ENCODE results near the gene PARVA. TPM values are rescaled to one million over a fixed set of nuclear protein-coding genes. Genes with fewer than 3 reads are reported as not detected.

Gene PARVA
- total RNA-seq, 1 experiment from 2014 or later, result 13.2 TPM

DNA sequence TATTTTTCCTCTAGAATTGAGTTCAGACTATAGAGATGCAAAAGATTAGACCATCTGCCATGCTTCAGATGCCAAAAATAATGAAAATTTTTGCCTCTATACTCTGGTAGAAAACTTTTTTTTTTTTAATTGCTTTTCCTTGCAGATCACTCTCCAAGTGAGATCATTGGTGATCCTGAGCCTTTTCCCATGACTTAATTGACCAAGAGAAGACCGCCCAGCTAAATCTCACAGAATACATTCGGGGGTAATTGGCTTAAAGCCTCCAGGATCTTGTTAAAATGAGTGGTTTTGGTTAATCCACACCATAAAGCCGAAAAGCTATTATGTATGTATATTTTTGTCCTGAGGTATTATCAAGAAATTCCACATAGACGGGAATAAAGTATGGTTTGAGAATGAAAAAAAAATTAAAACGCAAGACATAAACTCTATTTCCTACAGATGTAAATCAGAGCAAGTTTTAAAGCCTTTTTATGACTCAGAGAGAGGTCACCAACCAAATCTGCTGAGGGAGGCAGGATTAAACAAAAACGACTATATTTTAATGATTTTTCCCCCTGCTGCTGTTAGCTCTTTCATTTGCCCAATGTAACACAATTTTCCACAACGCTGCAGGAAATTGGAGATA lies 64.0 kb downstream of the PARVA start:
- in situ Hi-C loops (cut with HindIII; ENCODE audit: low pct_unique_long_range_greater_than_20kb, low sequenced_read_pairs), result no loop called here
- no peak for DNase-seq (ENCODE audit: low read depth, low spot score)

DNA sequence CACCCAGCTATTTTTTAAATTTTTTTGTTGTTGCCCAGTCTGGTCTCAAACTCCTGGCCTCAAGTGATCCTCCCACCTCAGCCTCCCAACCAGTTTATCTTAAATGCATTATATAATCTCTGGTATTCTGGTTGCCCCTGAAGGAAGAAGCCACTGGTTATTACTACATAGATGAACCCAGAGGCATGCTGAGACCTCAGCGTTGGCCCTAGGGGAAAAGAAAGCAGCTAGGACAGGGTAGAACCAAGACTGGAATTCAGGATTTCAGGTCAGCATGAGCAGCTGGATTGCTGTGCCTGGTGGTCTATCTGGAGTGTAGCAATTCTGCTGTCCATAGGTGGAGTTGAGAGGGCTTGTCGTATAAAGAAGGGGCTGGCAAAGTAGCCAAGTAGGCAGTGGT lies 67.2 kb downstream of the PARVA start:
- in situ Hi-C loops (cut with HindIII; ENCODE audit: low pct_unique_long_range_greater_than_20kb, low sequenced_read_pairs), result no loop called here
- DNase-seq (ENCODE audit: low read depth, low spot score), result no peak

DNA sequence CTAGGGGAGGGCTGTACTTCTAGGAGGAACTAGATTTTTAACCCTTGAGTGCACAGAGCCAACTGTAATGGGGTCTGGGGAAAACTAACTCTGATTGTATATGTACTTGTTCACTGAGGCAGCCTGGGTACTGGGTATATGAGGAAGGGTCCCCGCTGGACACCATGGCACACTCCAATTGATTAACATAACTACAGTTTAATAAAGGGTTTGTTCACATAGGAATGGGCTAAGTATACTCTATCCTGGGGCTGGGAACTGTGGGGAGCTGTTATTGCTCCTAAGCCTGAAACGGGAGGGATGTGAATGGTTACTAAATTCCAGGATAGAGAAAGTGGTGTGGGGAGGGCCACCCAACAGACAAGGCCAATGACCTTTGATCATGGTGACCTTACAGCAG lies 67.6 kb downstream of the PARVA start:
- no peak for DNase-seq (ENCODE audit: low read depth, low spot score)
- in situ Hi-C loops (cut with HindIII; ENCODE audit: low pct_unique_long_range_greater_than_20kb, low sequenced_read_pairs), result no loop called here

DNA sequence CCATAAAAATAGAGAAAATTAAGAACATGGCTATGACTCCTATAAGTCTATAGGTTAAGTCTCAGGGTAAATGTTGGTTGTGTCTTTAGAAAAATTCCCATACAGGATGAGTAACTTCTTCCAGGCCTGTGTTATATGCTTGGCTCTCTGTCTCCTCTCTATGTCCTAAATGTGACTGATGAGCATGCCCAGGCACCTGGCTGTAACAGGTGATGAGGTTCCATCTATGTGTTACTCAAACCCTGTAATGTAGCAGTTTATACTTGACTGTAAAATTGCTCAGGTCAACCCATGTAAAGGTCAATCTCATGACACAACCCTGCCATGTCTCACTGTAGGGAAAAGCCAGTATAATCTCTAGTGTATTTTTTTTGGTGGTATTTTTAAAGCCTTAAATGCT lies 69.5 kb downstream of the PARVA start:
- no peak for DNase-seq (ENCODE audit: low read depth, low spot score)
- in situ Hi-C loops (cut with HindIII; ENCODE audit: low pct_unique_long_range_greater_than_20kb, low sequenced_read_pairs), result no loop called here

DNA sequence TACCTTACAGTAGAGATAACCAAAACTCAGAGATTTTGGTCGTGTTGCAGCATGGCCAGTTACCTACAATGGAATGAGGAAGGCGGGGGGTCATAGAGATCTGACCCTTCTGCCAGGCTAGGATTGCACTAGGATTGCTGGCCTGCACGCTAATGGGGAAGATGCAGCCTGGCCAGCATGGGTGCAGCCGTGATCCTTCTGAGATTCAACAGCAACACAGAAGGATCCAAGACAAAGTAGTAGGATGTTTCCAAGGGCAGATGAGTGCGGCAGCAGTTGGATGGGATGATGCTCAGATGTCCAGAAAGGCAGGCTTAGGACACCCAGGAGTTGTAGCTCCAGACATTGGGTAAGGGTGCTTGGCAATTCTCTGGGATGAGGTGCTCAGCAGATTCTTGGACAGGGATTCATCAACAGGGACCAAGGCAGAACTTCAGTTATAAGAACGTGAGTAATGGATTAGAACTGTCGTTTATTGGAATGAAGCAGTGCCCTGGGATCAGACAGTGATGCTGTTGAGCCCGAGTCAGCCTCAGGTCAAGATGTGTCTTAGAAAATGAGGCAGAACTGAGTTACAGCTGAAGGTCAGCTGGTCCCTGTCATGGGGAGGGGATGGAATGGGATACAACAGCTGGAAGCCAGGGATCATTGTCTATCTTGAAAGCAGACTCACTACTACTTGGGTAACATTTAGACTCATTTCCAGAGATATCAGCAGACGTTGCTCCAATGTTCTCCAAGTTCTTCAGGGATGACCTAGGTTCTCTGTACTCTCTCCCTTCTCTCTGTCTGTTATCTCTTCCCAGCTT lies 71.0 kb downstream of the PARVA start:
- no peak for DNase-seq (ENCODE audit: low read depth, low spot score)
- in situ Hi-C loops (cut with HindIII; ENCODE audit: low pct_unique_long_range_greater_than_20kb, low sequenced_read_pairs), result no loop called here

GRCh38 chr11:12449961-12450715 lies 72.8 kb downstream of the PARVA start:
- in situ Hi-C loops (cut with HindIII; ENCODE audit: low pct_unique_long_range_greater_than_20kb, low sequenced_read_pairs), result no loop called here
- no peak for DNase-seq (ENCODE audit: low read depth, low spot score)

DNA sequence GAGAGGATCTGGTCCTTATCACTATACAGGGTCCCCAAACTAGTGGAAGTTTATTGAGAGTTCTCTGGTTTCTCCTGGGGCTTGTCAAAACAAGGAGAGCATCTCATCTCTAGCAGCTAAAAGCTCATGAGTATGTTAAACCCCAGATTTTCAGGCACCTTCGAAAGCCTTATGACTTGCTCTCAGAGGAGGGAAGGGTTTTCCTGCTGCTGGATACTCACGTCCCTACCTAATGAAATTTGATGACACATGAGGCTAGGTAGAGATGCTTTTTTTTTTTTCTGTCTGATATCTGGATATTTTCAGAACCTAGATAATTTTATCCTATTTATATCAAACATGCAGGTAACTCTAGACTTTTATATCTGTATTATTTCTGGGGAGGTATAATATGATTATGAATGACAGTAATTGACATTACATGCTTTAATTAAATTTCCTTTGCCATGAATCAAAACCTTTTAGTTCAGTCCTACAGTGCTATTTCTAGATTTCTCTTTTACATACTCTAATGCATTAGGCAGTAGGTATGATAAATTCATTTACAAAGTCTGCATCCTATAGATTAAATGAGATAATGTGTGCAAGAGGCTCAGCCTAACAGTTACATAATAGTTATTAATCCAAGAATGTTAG lies 73.9 kb downstream of the PARVA start:
- in situ Hi-C loops (cut with HindIII; ENCODE audit: low pct_unique_long_range_greater_than_20kb, low sequenced_read_pairs), result no loop called here
- no peak for DNase-seq (ENCODE audit: low read depth, low spot score)

DNA sequence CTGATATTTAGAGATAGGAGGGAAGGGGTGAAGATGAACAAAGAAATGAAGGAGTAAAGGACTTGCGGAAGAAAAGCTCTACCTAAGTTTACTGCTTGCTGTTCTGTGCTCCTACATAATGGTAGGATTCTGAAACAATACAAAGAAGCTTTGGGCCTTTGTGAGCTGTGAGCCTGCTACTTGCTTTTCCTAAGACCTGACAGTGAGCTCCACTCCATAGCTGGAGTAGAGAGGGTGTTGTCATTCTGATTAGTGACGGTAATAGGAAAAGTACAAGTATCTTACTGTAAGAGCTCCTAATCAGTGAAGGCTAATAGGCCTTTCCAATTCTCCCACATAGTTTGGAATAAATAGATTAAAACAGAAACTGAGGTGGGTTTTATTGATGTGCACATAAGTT lies 75.9 kb downstream of the PARVA start:
- in situ Hi-C loops (cut with HindIII; ENCODE audit: low pct_unique_long_range_greater_than_20kb, low sequenced_read_pairs), result no loop called here
- DNase-seq (ENCODE audit: low read depth, low spot score), result no peak

DNA sequence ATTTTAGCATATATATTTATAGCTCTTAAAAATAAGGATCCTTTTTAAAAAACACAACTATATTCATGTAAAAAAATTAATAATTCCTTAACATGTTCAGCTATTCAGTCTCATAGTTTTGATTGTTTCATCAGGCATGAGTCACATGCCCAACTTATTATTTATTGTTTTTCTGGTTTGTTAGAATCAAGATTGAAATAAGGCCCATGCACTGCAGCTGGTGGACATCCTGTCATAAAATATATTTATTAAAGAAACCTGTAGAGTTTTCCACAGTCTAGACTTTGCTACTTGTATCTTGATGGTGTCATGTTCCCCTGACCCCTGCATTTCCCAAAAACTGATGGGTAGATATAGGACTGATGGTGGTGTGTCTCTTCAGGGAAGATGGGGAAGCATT lies 77.4 kb downstream of the PARVA start:
- in situ Hi-C loops (cut with HindIII; ENCODE audit: low pct_unique_long_range_greater_than_20kb, low sequenced_read_pairs), result no loop called here
- DNase-seq (ENCODE audit: low read depth, low spot score), result no peak

GRCh38 chr11:12455938-12456337 lies 78.6 kb downstream of the PARVA start:
- in situ Hi-C loops (cut with HindIII; ENCODE audit: low pct_unique_long_range_greater_than_20kb, low sequenced_read_pairs), result no loop called here
- DNase-seq (ENCODE audit: low read depth, low spot score), result no peak

GRCh38 chr11:12456651-12457579 lies 79.5 kb downstream of the PARVA start:
- in situ Hi-C loops (cut with HindIII; ENCODE audit: low pct_unique_long_range_greater_than_20kb, low sequenced_read_pairs), result no loop called here
- no peak for DNase-seq (ENCODE audit: low read depth, low spot score)

DNA sequence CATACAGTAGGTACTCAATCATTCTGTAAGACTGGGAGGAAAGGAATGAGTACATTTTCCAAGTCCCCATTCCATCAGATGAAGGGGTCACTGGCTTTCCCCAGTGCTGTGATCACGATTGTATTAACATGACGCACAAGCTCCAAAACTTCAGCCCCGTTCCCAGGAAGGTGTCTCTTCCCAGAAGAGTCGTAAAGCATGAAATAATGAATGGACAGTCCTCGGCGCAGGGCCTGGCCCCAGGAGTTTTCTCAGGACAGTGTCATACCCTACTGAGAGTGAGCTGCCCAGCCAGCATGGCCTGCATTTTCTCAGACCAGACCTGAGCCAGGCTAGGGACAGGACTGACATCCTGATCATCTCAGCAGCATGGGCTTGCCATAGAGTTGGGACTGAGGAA lies 80.7 kb downstream of the PARVA start:
- no peak for DNase-seq (ENCODE audit: low read depth, low spot score)
- in situ Hi-C loops (cut with HindIII; ENCODE audit: low pct_unique_long_range_greater_than_20kb, low sequenced_read_pairs), result no loop called here

DNA sequence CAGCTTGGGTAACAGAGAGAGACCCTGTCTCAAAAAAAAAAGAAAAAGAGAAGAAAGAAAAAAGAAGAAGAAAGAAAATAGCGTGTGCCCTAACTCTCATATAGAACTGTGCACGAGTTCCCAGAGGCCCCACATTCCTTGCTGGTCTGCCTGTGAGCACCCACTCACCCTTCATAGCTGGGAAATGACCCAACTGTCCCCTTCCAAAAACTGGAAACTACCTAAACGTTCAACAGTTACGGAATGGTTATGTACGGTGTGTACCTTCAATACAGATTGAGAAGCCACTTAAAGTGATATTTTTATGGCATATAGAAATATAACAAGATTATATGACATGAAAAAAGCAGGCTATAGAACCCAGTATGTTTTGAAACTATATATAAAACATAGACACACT lies 82.0 kb downstream of the PARVA start:
- DNase-seq (ENCODE audit: low read depth, low spot score), result no peak
- in situ Hi-C loops (cut with HindIII; ENCODE audit: low pct_unique_long_range_greater_than_20kb, low sequenced_read_pairs), result no loop called here

DNA sequence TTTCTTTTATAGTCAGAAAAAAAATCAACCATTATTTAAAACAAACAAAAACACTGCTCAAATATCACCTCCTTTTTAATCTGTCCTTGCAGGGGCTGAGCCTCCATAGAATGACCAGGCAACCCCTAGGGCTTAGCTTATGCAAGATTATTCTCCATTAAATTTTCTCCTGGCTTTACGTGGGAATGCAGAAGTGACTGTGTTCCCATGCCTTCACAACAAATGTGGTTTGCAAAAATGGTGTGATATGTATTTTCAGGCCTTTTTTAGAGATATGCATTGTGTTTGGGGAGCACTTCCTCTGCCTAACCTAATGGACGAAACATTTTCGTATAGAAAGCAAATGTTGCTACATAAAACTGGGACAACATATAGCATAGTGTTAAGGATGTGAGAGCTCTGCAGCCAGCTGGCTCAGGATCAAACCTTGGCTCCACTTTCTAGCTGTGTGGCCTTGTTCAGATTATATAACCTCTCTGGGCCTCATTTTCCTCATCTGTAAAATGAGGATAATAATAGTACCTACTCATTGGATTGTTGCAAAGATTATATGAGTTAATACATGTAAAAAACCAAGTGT lies 82.6 kb downstream of the PARVA start:
- DNase-seq (ENCODE audit: low read depth, low spot score), result no peak
- in situ Hi-C loops (cut with HindIII; ENCODE audit: low pct_unique_long_range_greater_than_20kb, low sequenced_read_pairs), result no loop called here

DNA sequence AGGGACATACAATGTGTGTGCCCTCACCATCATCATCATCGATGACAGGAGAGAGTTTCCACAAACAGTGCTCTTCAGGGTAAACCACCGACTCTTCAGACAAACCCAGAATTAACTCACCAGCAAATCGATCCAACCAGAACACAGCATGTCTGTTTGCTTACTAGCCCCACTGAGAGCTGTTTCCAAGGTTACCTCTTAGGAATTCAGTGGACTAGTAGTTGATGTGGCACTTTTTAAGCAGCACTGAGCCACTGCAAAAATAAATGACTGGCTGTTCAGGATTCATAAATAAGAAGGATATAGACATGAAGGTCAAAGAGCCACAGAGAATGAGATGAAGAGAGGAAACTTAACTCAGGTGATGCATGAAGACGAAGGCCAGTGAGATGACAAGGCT lies 83.1 kb downstream of the PARVA start:
- in situ Hi-C loops (cut with HindIII; ENCODE audit: low pct_unique_long_range_greater_than_20kb, low sequenced_read_pairs), result no loop called here

GRCh38 chr11:12461516-12461915 lies 84.1 kb downstream of the PARVA start:
- DNase-seq (ENCODE audit: low read depth, low spot score), result peak; percentile 96
- in situ Hi-C loops (cut with HindIII; ENCODE audit: low pct_unique_long_range_greater_than_20kb, low sequenced_read_pairs), result no loop called here

More for the DNA sequence above, 83.1 kb downstream of the PARVA start:
- DNase-seq (ENCODE audit: low read depth, low spot score), result no peak

DNA sequence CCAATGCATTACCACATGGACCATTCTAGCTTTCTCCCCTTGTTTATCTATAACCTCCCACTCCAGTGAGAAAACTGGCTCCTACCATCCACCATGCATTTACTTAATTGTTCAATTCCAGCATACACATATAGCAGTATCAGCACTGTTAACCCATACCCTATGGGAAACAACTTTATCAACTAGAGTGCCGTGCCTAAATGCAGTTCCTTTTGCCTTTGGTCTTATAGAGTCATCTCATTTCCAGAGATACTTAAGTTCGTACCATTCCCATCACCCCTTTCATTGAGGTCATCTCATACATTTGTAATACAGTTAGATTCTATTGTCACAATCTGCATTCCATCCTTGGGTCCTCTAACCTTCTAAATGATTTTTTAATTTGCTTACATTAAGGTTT lies 86.9 kb downstream of the PARVA start:
- DNase-seq (ENCODE audit: low read depth, low spot score), result no peak
- in situ Hi-C loops (cut with HindIII; ENCODE audit: low pct_unique_long_range_greater_than_20kb, low sequenced_read_pairs), result no loop called here
